GF-D8 (cell line): Measurements from ENCODE around the gene TSC1.

Experiments
- DNase-seq: peaks from one replicate; lab custom pipeline; 2025; lab: John Stamatoyannopoulos, UW

TSC1 gene

DNA sequence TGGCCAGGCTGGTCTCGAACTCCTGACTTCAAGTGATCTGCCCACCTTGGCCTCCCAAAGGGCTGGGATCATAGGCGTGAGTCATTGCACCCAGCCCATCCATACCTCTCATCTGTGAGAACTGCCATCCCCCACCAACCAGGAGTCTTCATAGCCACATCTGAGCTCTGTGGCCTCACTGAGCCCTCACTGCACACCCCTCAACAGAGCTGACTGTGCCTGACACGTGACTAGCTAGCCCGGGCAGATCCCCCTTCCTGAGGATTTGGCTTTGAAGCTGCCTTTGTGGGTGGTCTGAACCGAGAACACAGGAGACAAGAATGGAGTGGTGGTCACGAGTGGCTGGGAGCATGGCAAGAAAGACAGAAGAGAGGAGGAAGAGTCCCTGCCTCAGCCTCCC lies 81.9 kb downstream of the TSC1 start:
- no peak for DNase-seq

DNA sequence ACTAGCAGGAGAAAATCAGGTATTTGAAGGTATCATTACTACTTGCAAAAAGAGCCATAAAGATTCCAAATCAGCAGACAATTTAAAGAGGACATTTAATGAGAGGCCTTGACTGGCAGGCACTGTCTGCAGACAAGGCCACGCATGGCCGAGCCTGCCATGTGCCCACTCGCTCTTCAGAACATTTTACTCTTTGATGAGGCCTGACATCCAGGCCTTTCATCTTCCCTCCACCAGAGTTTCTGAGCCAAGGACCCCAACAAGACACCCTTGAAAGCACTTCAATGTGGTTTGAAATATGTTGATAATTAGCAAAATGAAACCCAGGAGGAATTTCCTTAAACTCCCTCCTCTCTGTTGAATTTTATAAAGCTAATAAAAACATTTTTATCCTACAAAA lies 82.8 kb downstream of the TSC1 start:
- DNase-seq, result no peak

DNA sequence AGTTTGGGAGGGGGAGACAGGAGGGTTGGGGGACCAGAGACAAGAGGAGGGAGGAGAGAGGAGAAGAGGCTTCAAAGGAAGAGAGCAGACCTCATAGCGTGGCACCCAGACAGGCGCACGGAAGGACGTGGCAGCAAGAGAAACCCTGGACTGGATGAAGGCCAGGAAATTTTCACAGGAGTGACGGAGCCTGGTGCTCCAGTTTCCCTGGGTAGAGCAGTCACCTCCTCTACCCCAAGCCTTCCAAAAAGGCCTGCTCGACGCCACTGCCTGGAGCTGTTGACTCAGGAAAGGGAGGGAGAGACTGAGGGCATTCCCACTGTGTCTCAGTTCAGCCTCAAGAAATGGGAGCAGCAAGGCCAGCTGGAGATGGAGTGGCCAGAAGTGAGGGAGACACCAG lies 85.7 kb downstream of the TSC1 start:
- no peak for DNase-seq

DNA sequence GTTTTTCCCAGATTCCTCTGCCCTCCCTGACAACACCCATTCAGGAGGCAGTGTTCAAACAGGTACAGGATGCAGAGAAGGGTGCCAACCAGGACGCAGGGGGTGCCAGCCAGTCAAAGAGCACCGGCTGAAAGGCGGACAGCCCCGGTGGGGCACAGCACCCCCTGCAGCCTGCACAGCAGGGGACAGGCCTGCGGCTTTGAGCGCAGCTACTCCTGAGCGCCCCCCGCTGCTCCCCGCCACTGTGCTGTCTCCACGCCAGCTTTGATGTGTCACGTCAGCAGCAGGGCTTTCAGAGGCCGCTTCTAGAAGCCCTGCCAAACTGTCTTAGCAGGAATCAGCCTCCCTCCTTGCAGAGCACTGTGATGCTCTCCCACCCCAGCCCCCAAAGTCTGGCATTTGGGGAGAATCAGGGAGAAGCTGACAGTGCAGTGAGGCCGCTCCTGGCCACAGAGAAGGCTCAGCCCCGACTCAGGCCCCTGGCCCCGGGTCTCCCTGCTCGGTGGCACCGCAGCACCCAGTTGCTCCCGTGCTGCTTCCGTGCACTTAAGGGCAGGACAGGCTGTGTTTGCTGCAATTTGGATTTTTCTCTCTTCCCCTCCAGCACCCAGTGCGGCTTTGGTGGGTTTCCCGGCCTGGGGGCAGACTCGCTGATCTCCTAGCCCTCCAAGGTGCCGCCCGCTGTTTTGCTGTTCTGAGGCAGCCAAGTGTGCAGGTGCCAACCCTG lies 86.6 kb downstream of the TSC1 start:
- no peak for DNase-seq

DNA sequence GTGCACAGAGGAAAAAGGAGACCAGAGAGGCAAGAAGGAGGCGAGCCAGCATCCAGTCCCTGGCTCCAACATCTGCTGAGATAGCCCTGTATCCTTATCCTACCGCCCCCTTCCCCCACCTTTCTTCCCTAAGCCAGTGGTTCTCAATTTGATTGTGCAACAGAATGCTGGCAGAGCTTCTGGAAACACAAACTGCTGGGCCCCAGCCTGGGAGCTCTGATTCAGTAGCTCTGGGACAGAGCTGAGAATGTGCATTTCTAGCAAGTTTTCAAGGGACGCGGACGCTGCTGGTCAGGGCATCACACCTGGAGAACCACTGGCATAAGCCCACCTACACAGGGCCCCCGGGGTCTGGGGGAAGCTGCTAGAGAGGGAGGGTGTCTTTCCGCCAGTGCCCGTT lies 87.4 kb downstream of the TSC1 start:
- no peak for DNase-seq

DNA sequence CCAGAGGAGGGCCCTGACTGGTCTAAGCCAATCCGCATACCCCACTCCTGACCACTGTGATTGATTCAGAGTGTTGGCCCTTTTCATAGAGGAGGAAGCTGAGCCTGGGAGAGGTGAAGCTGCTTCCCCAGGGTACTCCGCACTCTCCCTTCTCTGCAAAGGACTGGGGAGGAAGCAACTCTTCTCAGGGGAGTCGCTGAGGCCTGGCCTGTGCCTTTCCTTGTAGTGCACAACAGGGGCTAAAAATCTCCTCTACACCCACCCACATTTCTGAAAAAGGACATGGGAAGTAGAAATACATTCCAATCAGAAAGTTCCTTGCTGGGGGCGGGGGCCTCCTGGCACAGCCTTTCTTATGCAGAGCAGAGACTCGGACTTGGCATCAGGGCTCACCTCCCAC lies 88.5 kb downstream of the TSC1 start:
- DNase-seq, result no peak

DNA sequence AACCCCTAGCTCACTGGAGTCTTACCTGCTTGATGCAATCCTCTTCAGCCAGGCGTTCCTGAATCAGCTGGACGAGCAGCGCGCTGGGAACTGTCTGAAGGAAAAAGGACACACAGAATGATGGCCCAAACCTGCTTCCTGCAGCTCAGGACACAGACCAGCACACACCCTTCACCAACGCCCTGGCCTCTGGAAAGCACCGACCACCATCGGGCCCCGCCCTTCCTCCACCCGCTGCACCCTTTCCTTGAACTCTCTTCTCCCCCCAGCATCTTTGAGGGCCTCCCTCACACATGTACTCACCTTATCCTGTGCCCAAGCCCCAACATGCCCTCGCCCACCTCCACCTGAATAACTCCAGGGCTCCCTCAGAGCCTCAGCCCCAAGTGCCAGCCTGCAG lies 89.6 kb downstream of the TSC1 start:
- no peak for DNase-seq

DNA sequence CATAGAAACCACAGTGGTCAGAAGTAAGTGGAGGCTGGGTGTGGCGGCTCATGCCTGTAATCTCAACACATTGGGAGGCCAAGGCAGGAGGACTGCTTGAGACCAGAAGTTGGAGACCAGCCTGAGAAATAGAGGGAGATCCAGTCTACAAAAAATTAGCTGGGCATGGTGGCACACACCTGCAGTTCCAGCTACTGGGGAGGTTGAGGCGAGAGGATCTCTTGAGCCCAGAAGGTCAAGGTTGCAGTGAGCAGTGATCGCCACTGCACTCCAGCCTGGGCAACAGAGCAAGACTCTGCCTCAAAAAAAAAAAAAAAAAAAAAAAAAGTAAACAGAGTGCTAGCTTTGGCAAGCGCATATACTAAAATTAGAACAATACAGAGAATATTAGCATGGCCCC lies 90.9 kb downstream of the TSC1 start:
- no peak for DNase-seq

DNA sequence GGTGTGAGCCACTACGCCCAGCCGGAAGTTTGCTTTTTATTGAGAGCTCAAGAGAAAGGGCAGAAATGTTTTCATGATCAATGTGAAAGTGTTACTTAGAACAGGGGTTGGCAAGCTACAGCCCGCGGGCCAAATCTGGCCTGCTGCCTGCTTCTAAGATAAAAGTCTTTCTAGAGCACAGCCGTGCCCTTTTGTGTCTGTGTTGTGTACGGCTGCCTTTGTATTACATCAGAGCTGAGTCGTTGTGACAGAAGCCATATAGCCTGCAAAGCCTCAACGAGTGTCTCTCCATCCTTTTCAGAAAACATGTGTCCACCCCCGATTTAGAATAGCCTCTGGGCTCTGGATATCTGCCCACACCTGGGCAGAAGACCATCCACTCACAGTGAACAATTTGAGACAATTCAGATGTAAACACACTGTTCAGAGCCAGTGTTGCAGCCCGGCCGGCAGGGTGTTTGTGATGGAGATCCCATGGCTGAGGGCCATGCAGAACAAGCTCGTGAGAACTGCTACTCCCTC lies 95.2 kb downstream of the TSC1 start:
- no peak for DNase-seq

DNA sequence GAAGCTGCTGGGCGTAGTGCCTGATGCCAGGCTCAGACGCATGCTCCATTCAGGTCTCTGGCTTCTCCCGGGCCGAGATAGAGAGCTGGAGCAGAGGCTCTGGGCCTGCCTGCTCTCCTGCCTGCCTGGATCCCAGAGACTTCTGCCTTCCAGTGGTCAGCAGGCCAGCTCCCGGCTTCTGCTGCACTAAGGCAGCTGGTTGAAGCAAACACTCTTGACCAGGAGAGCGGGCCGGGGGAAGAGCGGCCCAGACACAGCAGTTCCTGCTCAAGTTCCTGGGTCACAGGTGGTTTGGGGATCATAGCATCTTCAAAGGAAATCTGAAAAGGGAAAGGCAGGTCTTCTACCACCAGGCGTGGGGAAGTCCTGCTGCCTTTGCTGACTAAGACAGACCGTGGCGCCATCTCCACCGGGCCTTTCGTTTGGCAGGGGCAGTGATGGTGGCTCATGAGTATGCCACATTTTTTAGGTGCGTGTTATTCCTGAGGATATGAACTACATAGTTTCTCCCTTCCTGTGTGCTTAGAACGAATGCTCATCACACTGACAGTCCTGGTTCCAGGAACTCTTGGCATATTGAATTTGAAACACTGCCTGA lies 97.4 kb downstream of the TSC1 start:
- DNase-seq, result no peak

DNA sequence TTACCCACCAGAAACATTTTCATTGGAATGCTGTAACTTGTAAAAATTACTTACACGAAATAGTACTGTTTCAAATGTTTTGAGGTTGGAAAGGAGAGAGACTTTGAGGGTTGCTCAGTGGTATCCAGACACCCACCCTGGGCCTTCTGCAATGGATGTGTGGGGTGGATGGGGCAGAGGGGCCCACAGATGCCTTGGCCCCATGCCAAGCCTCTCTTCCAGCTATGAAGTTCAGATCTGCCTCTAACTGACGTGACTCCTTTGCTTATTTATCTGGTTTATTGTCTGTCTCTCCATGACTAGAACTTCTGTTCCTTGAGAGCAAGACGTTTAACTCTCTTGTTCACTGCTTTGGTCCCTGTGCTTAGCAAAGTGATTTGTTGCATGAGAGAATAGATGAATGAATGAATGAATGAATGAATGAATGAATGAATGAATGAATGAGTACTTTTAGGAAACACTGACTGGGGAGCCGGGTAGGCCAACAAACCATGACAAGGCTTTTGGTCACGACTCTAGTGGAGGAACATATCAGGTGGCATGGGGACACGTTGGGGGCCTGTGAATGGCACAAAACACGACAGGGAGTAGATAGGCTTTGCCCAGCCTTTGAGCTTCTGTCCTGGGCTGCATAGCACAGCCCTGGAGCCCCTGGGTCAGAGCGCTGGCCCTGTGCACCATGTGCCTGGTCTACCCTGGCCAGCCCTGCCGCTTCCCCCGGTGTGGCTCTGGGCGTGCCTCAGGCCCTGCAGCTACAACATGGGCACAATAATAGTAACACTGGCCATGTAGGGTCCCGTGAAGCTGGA lies 98.1 kb downstream of the TSC1 start:
- no peak for DNase-seq

DNA sequence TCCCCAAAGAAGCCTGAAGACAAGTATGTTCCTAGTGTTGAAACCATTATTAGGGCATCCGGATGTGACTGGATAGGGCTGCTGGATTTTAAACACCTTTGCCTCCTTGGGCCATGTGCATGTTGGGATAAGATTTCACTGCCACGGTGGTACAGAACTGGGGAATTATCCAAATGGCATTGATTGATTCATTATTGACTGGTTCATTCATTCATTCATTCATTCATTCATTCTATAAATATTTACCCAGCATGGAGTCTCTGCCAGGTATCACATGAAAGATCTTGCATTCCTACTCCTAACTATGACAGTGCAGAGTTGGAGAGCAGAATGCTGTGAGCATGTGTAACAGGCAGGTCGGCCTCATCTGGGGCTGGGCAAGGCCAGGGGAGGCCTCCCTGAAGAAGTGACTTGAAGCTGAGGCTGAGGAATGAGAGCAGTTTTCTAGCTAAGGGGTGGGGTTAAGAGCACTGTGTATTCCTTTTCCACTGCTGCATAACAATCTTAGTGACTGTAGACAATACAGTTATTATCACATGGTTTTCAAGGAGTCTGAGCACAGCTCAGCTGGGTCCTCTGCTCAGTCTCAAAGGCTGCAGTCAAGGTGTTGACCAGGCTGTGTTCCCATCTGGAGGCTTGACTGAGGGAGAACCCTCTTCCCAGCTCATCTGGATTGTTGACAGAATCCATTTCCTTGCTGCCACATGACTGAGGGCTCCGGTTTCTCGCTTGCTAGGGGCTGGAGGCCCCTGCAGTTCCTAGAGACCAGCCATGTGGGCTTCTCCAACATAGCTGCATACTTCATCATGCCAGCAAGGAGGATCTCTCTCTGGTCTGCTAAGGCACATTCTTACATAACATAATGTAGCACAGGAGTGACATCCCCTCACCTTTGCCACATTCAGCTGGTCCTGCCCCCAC lies 102.0 kb downstream of the TSC1 start:
- DNase-seq, result no peak
